SU-DHL-6 (cell line): ENCODE results near the gene LRIT2.

Experiments
- H2AFZ ChIP-seq: fragments of 200-600 bp; sonication (generic); 2 replicates; pipeline ENCODE4 v1.6.1; 2014; ENCODE audit warnings: low read depth, mild to moderate bottlenecking, moderate library complexity, mixed read lengths, antibody characterized with exemption, low read length; ENCODE audit not compliant: severe bottlenecking
- H3F3A ChIP-seq: fragments of 200-600 bp; shearing (Covaris generic); 2 replicates; pipeline ENCODE4 v1.6.0; 2016; ENCODE audit warnings: antibody characterized with exemption, mild to moderate bottlenecking; ENCODE audit not compliant: insufficient read depth
- H3K27ac ChIP-seq: fragments of 200-600 bp; sonication (generic); 2 replicates; pipeline ENCODE4 v1.5.1; 2016; ENCODE audit warnings: low read depth, mild to moderate bottlenecking, low read length, moderate library complexity, mixed read lengths
- H3K27me3 ChIP-seq: fragments of 200-600 bp; sonication (generic), shearing (Covaris generic); 2 replicates; pipeline ENCODE4 v1.6.0; 2014; ENCODE audit warnings: mild to moderate bottlenecking, low read length
- H3K36me3 ChIP-seq: fragments of 200-600 bp; sonication (generic); 2 replicates; pipeline ENCODE4 v1.6.1; 2014; ENCODE audit warnings: mild to moderate bottlenecking, low read length, mixed read lengths
- H3K4me2 ChIP-seq: fragments of 300-600, 200-600 bp; shearing (Covaris generic), sonication (generic); 2 replicates; pipeline ENCODE4 v1.6.0; 2014; ENCODE audit warnings: low read length, low read depth, mild to moderate bottlenecking; ENCODE audit not compliant: poor library complexity, severe bottlenecking
- H3K4me3 ChIP-seq: fragments of 200-600 bp; sonication (generic); 2 replicates; pipeline ENCODE4 v1.5.1; 2014; ENCODE audit warnings: antibody characterized with exemption, low read length, mild to moderate bottlenecking, mixed read lengths; ENCODE audit not compliant: insufficient read depth, poor library complexity, severe bottlenecking
- H3K79me2 ChIP-seq: fragments of 200-600 bp; sonication (generic); 2 replicates; pipeline ENCODE4 v1.6.1; 2014; ENCODE audit warnings: mild to moderate bottlenecking, low read length, moderate library complexity; ENCODE audit not compliant: insufficient read depth
- H3K9ac ChIP-seq: fragments of 200-600 bp; sonication (generic); 2 replicates; pipeline ENCODE4 v1.7.0; 2014; ENCODE audit warnings: mild to moderate bottlenecking, low read length
- H3K9me2 ChIP-seq: fragments of 200-600 bp; sonication (generic); replicated peaks from 2 replicates; pipeline ENCODE4 v1.6.1; 2014; ENCODE audit warnings: low read length; ENCODE audit not compliant: insufficient read depth
- H3K9me3 ChIP-seq: fragments of 200-600 bp; sonication (generic); 2 replicates; pipeline ENCODE4 v1.6.1; 2014; ENCODE audit warnings: low read length, mixed read lengths; ENCODE audit not compliant: insufficient read depth
- H4K20me1 ChIP-seq: fragments of 200-600 bp; sonication (generic); 2 replicates; pipeline ENCODE4 v1.6.1; 2014; ENCODE audit warnings: low read depth, mild to moderate bottlenecking, antibody characterized with exemption, low read length, moderate library complexity, mixed read lengths
- EZH2phosphoT487 ChIP-seq: fragments of 200-600 bp; sonication (generic), shearing (Covaris generic); conservative IDR thresholded peaks from 2 replicates; pipeline ENCODE4 v1.6.1; 2018; ENCODE audit warnings: mild to moderate bottlenecking, antibody characterized with exemption, low read length, moderate library complexity, mixed read lengths
- TF ChIP-seq, protein P1 (sequence below): fragments of 200-600 bp; sonication (generic); IDR thresholded peaks from one replicate; pipeline ENCODE4 v1.5.1; 2017; ENCODE audit warnings: antibody characterized with exemption, mild to moderate bottlenecking, low read length, moderate library complexity; ENCODE audit not compliant: insufficient read depth, poor library complexity, severe bottlenecking

The LRIT2 gene

DNA sequence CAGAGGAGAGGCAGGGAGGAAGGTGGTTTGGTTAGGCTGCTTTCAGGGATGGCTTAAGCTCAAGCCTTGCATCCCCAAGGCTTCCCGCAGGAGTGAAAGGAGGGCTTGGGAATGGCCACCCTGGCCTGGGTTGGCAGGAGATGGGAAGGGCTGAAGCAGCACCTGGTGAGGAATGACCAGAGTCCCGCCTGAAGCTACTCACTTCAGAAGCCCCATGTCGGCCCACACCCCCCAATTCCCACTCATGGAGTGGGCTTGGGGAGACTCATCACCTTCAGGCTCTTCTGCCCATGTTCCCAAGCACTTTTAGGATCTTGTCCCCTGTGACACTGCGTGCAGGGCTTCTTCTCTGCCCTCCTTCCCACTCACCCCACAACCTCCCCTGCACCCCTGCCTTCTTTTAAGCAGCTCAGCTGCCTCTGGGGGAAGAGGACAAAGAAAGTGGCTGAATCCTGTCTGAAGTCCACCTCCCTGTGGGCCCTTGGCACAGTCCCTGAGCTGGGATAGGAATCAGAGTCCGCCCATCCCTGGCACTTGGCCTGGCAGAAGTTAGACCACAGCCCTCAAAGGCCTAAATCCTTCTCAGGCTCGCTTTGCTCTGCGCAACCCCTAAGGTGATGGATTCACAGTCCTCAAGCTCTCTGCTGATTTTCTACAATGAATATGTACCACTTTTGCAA is 36.0 kb upstream of the LRIT2 start:
- H4K20me1 ChIP-seq, result no peaks in the 10 kb centered on the region
- H3K9me3 ChIP-seq, result no peaks in the 10 kb centered on the region
- no peaks in the 10 kb centered on the region for H3K36me3 ChIP-seq
- no peak overlapping the region for H3K27ac ChIP-seq
- H3K4me2 ChIP-seq, result no peak overlapping the region
- no peaks in the 10 kb centered on the region for H3K27me3 ChIP-seq
- H2AFZ ChIP-seq, result no peak overlapping the region
- H3K9ac ChIP-seq, result no peak overlapping the region
- H3K79me2 ChIP-seq, result no peaks in the 10 kb centered on the region
- H3K4me3 ChIP-seq, result no peak overlapping the region
- no peaks in the 10 kb centered on the region for H3K9me2 ChIP-seq
- no peaks in the 10 kb centered on the region for H3F3A ChIP-seq
- TF ChIP-seq, protein P1, sequence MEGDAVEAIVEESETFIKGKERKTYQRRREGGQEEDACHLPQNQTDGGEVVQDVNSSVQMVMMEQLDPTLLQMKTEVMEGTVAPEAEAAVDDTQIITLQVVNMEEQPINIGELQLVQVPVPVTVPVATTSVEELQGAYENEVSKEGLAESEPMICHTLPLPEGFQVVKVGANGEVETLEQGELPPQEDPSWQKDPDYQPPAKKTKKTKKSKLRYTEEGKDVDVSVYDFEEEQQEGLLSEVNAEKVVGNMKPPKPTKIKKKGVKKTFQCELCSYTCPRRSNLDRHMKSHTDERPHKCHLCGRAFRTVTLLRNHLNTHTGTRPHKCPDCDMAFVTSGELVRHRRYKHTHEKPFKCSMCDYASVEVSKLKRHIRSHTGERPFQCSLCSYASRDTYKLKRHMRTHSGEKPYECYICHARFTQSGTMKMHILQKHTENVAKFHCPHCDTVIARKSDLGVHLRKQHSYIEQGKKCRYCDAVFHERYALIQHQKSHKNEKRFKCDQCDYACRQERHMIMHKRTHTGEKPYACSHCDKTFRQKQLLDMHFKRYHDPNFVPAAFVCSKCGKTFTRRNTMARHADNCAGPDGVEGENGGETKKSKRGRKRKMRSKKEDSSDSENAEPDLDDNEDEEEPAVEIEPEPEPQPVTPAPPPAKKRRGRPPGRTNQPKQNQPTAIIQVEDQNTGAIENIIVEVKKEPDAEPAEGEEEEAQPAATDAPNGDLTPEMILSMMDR, result no peak
- TF ChIP-seq EZH2phosphoT487, result no peak

DNA sequence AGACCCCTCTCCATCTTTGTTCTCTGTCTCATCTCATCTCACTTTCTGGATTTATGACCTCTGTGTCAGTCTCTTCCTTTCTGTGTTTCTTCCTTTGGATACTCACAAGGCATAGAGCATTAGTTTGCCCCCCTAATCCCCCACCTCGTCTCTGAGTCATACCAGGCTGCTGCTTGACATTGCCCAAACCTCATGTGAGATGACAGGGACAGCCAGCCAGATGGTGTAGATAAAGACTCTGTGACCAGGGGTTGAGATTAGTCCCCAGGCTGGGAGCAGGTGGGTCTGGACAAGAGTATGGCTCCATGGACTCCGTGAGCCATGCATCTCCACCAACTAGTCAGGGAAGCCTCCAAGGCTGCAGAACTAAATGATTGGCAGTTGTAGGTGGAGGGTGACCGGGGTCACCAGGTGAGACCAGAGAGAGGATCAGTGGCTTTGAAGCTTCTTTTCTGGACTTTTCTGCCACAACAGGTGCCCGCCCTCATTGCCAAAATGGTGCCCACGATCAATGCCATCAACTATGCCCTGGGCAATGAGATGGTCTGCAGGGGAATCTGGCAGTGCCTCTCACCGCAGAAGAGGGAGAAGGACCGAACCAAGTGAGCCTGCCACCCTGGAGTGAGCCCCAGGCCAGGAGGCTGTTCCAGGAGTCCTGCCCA is 32.8 kb upstream of the LRIT2 start:
- Histone ChIP-seq H3K27me3 (no peaks in the 10 kb centered on the region), H3K9me3 (no peaks in the 10 kb centered on the region), H3K4me3 (no peak overlapping the region), H4K20me1 (no peaks in the 10 kb centered on the region), H3F3A (no peaks in the 10 kb centered on the region), H3K9me2 (no peaks in the 10 kb centered on the region), H2AFZ (no peak overlapping the region), H3K79me2 (no peaks in the 10 kb centered on the region), H3K36me3 (no peaks in the 10 kb centered on the region), H3K4me2 (no peak overlapping the region), H3K9ac (no peak overlapping the region), H3K27ac (no peak overlapping the region)
- TF ChIP-seq, protein P1, result no peak
- no peak for TF ChIP-seq EZH2phosphoT487

DNA sequence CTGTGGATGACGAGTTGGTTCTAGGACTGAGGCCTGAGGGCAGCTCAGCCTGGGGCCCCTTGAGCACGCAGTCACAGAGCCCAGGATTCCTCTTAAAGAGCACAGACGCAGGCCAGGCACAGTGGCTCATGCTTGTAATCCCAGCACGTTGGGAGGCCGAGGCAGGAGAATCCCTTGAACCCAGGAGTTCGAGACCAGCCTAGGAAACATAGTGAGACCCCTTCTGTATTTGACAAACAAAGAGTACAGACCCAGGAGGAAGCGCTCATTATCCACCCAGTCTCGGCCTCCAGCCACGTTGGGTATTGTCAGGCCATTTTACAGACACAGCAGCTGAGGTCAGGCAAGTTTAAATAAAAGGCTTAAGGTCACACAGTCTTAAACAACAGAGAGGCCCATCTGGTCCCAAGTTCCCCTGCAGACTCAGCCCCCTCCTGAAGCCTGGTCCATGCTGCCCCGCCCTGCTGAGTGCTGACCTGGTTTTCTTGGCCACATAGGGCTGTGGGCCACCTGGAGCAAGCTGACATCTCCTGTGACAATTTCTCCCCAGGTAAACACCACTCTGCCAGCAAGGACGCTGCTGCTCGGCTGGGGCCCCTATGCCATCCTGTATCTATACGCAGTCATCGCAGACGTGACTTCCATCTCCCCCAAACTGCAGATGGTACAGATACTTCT is 32.1 kb upstream of the LRIT2 start:
- H3K9ac ChIP-seq, result no peak overlapping the region
- TF ChIP-seq EZH2phosphoT487, result no peak
- TF ChIP-seq, protein P1, result no peak
- H3K27me3 ChIP-seq, result no peaks in the 10 kb centered on the region
- H3K27ac ChIP-seq, result no peak overlapping the region
- H4K20me1 ChIP-seq, result no peaks in the 10 kb centered on the region
- H3K4me3 ChIP-seq, result no peak overlapping the region
- H3F3A ChIP-seq, result no peaks in the 10 kb centered on the region
- no peaks in the 10 kb centered on the region for H3K79me2 ChIP-seq
- no peak overlapping the region for H2AFZ ChIP-seq
- no peak overlapping the region for H3K4me2 ChIP-seq
- no peaks in the 10 kb centered on the region for H3K9me2 ChIP-seq
- H3K36me3 ChIP-seq, result no peaks in the 10 kb centered on the region
- no peaks in the 10 kb centered on the region for H3K9me3 ChIP-seq
